DND-41 (cell line): ENCODE measurements around the gene GALNT4.

ENCODE experiments used
- ATAC-seq: fragments of 200-7000 bp; cut with Tn5 transposase; 3 replicates; pipeline ENCODE4 v1.9.1; 2021; ENCODE audit warnings: low read depth; ENCODE audit not compliant: insufficient read depth
- DNase-seq: peaks from one replicate; pipeline ENCODE4 v3.0.0-alpha.2; 2020
- H2AFZ ChIP-seq: 2 replicates; pipeline ENCODE4 v1.6.0; 2012; ENCODE audit warnings: low read depth, low read length
- H3K27ac ChIP-seq: 2 replicates; pipeline ENCODE4 v1.5.1; 2012; ENCODE audit warnings: low read length, inconsistent platforms
- H3K27me3 ChIP-seq: fragments of 200-600 bp; sonication (generic); 2 replicates; pipeline ENCODE4 v1.6.0; 2012; ENCODE audit warnings: low read length, mild to moderate bottlenecking, inconsistent platforms; ENCODE audit not compliant: insufficient read depth, poor library complexity
- H3K36me3 ChIP-seq: 2 replicates; pipeline ENCODE4 v1.5.1; 2012; ENCODE audit warnings: low read length, inconsistent platforms; ENCODE audit not compliant: insufficient read depth
- H3K4me1 ChIP-seq: 2 replicates; pipeline ENCODE4 v1.5.1; 2012; ENCODE audit warnings: mild to moderate bottlenecking, low read length; ENCODE audit not compliant: insufficient read depth
- H3K4me2 ChIP-seq: 2 replicates; pipeline ENCODE4 v1.6.0; 2012; ENCODE audit warnings: mild to moderate bottlenecking, moderate library complexity, low read length, inconsistent platforms; ENCODE audit not compliant: insufficient read depth
- H3K4me3 ChIP-seq, 2 experiments: fragments of 200-600 bp in 1 of 2; shearing (Covaris generic) in 1 of 2; 2 replicates each; pipeline ENCODE4 v1.5.1; 2012 to 2016; ENCODE audit warnings: inconsistent platforms in 2 of 2, low read length in 2 of 2, mild to moderate bottlenecking in 2 of 2, low read depth in 1 of 2, moderate library complexity in 1 of 2
- H3K79me2 ChIP-seq: 2 replicates; pipeline ENCODE4 v1.6.0; 2012; ENCODE audit warnings: low read length, inconsistent platforms; ENCODE audit not compliant: insufficient read depth
- H3K9ac ChIP-seq: 2 replicates; pipeline ENCODE4 v1.6.0; 2012; ENCODE audit warnings: low read depth, mild to moderate bottlenecking, inconsistent platforms, low read length, moderate library complexity
- H3K9me3 ChIP-seq: 2 replicates; pipeline ENCODE4 v1.5.1; 2012; ENCODE audit warnings: low read length, moderate library complexity, mild to moderate bottlenecking, inconsistent platforms; ENCODE audit not compliant: insufficient read depth, severe bottlenecking
- H4K20me1 ChIP-seq: 2 replicates; pipeline ENCODE4 v1.6.0; 2012; ENCODE audit warnings: low read length; ENCODE audit not compliant: insufficient read depth
- EZH2 ChIP-seq: IDR thresholded peaks from 3 replicates; pipeline ENCODE4 v1.6.1; 2012; ENCODE audit warnings: borderline replicate concordance, low read depth, mild to moderate bottlenecking, moderate library complexity, low read length, inconsistent platforms; ENCODE audit not compliant: severe bottlenecking
- TF ChIP-seq, protein P1 (sequence below): IDR thresholded peaks from 2 replicates; pipeline ENCODE4 v1.5.1; 2012; ENCODE audit warnings: borderline replicate concordance, low read length, moderate library complexity, mild to moderate bottlenecking; ENCODE audit not compliant: poor library complexity, severe bottlenecking; ENCODE audit errors: extremely low read depth

GALNT4 gene

DNA sequence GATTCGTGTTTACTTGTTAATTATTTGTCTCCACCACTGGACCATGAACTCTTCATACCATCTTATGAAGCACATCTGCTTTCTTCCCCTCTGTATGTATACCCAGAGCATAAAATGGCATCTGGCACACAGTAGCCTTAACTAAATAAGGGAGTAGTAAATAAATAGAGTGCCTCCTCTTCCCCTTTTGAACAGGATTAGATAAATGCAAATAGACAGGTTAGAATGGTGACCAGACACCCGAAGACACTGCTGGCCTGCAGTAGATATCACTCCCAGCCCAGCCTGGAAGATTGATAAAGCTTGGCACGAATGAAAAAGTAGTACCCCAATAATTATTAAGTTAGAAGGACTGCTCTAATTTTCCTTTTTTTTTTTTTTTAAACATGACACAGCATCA, 6.9 kb downstream of the GALNT4 start:
- H3K4me2 ChIP-seq = no peak overlapping the region
- TF ChIP-seq EZH2 = no peak
- TF ChIP-seq, protein P1, sequence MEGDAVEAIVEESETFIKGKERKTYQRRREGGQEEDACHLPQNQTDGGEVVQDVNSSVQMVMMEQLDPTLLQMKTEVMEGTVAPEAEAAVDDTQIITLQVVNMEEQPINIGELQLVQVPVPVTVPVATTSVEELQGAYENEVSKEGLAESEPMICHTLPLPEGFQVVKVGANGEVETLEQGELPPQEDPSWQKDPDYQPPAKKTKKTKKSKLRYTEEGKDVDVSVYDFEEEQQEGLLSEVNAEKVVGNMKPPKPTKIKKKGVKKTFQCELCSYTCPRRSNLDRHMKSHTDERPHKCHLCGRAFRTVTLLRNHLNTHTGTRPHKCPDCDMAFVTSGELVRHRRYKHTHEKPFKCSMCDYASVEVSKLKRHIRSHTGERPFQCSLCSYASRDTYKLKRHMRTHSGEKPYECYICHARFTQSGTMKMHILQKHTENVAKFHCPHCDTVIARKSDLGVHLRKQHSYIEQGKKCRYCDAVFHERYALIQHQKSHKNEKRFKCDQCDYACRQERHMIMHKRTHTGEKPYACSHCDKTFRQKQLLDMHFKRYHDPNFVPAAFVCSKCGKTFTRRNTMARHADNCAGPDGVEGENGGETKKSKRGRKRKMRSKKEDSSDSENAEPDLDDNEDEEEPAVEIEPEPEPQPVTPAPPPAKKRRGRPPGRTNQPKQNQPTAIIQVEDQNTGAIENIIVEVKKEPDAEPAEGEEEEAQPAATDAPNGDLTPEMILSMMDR = no peak
- no peaks in the 10 kb centered on the region for H3K9me3 ChIP-seq
- no peaks in the 10 kb centered on the region for H3K27me3 ChIP-seq
- DNase-seq = no peak
- ATAC-seq = no peak
- no peak overlapping the region for H3K4me3 ChIP-seq
- peaks cover 14% of the 10 kb centered on the region for H4K20me1 ChIP-seq
- peaks cover 16% of the 10 kb centered on the region for H3K4me1 ChIP-seq
- H2AFZ ChIP-seq = no peak overlapping the region
- peaks cover 87% of the 10 kb centered on the region for H3K79me2 ChIP-seq
- H3K9ac ChIP-seq = no peak overlapping the region
- H3K27ac ChIP-seq = no peak overlapping the region
- H3K36me3 ChIP-seq = peaks cover 28% of the 10 kb centered on the region

DNA sequence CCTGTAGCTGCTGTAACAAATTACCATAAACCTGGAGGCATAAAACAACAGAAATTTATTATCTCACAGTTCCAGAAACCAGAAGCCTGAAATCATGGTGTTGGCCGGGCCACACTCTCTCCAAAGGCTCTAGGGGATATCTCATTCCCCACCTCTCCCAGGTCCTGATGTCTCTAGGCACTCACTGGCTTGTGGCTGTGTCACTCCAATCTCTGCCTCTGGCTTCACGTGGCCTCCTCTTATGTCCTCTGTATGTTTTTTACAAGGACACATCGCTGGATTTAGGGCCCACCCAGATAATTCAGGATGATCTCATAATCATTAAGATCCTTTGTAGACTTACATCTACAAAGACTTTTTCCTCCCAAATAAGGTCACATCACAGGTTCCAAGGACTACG, 8.0 kb downstream of the GALNT4 start:
- no peak overlapping the region for H3K4me3 ChIP-seq
- H3K36me3 ChIP-seq = peaks cover 22% of the 10 kb centered on the region
- no peak overlapping the region for H3K4me2 ChIP-seq
- no peak overlapping the region for H3K9ac ChIP-seq
- peaks cover 14% of the 10 kb centered on the region for H4K20me1 ChIP-seq
- no peak overlapping the region for H2AFZ ChIP-seq
- H3K27me3 ChIP-seq = no peaks in the 10 kb centered on the region
- H3K27ac ChIP-seq = no peak overlapping the region
- ATAC-seq (no peak), DNase-seq (no peak)
- TF ChIP-seq EZH2 = no peak
- TF ChIP-seq, protein P1 = no peak
- peaks cover 5% of the 10 kb centered on the region for H3K4me1 ChIP-seq
- peaks cover 87% of the 10 kb centered on the region for H3K79me2 ChIP-seq
- H3K9me3 ChIP-seq = no peaks in the 10 kb centered on the region

DNA sequence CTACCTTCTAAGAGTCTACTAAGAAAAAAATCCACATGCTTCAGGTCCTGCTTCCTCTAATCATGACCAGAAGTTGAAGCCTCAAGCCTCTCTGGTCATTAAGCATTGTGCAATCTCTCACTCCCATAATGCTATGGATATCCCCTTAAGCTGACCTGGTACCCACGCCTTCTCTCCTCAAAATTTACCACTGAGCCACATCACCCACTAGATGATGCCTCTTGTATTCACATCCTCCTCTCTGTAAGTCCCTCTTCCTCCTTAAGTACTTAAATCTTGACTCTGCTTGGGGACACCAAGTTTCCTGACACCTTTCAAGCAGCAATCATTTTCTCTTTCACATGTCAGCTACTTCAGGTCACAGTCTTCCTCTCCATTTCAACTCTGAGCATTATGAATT, 9.8 kb downstream of the GALNT4 start:
- no peak for ATAC-seq
- Histone ChIP-seq H3K27me3 (no peaks in the 10 kb centered on the region), H4K20me1 (peaks cover 9% of the 10 kb centered on the region), H3K4me2 (no peak overlapping the region), H3K4me3 (no peak overlapping the region), H2AFZ (no peak overlapping the region), H3K36me3 (peaks cover 14% of the 10 kb centered on the region), H3K27ac (no peak overlapping the region), H3K9me3 (no peaks in the 10 kb centered on the region), H3K9ac (no peak overlapping the region), H3K79me2 (peaks cover 76% of the 10 kb centered on the region), H3K4me1 (no peaks in the 10 kb centered on the region)
- no peak for TF ChIP-seq EZH2
- TF ChIP-seq, protein P1 = no peak
- no peak for DNase-seq

DNA sequence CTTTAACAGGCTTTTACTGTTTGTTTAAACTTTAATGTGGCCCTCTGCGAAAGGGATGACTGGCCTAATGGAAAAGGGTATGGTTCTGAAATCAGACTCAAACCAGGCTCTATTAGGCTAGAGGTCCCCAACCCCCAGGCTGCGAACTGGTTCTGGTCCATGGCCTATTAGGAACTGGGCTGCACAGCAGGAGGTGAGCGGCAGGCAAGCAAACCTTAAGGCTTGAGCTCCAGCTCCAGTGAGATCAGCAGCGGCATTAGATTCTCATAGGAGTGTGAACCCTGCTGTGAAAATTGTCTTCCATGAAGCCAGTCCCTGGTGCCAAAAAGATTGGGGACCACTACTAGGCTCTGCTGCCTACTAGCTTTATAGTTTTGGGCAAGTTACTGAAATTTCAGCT, 11.1 kb downstream of the GALNT4 start:
- no peak overlapping the region for H3K27ac ChIP-seq
- H3K4me2 ChIP-seq = no peak overlapping the region
- H4K20me1 ChIP-seq = peaks cover 9% of the 10 kb centered on the region
- no peaks in the 10 kb centered on the region for H3K4me1 ChIP-seq
- DNase-seq (no peak), ATAC-seq (no peak)
- no peak overlapping the region for H3K4me3 ChIP-seq
- H3K9me3 ChIP-seq = no peaks in the 10 kb centered on the region
- H3K9ac ChIP-seq = no peak overlapping the region
- H2AFZ ChIP-seq = no peak overlapping the region
- H3K36me3 ChIP-seq = peaks cover 5% of the 10 kb centered on the region; the same call in 1 of the 2 replicates
- H3K27me3 ChIP-seq = no peaks in the 10 kb centered on the region
- TF ChIP-seq, protein P1 = no peak
- no peak for TF ChIP-seq EZH2
- H3K79me2 ChIP-seq = peaks cover 64% of the 10 kb centered on the region
